ENCODE results near the gene GTPBP3. TPM values are rescaled to one million over a fixed set of nuclear protein-coding genes. Genes with fewer than 3 reads are reported as not detected.

GTPBP3 gene
- total and polyA plus RNA-seq, 12 donors: 8.0 to 12.8 (median 9.8) TPM

GRCh38 chr19:17296976-17297375 lies 40.4 kb upstream of the GTPBP3 start:
- peaks cover 0 to 14% (median 2%) of the 10 kb centered on the region in 9 donors for H3K4me1 ChIP-seq
- no peak for TF ChIP-seq CTCF (IDR thresholded peaks at IDR 0.05)
- ATAC-seq (no peak), DNase-seq (no peak)
- H3K9me3 ChIP-seq: peaks cover 0 to 10% (median 0%) of the 10 kb centered on the region in 11 donors
- H3K27me3 ChIP-seq: no peaks in the 10 kb centered on the region
- intact Hi-C loops (cut with DNase I): loop anchor here in 2 of 10 donors (10.0 kb wide), 1 partner anchor 88 kb away; no protein-coding TSS in a partner anchor
- no peak overlapping the region for H3K4me3 ChIP-seq
- peaks cover 0 to 34% (median 5%) of the 10 kb centered on the region in 9 donors for H3K36me3 ChIP-seq
- H3K27ac ChIP-seq: no peak overlapping the region
- WGBS, 2 donors: 90 to 91% methylated on average over 6 of the region's 6 CpGs

GRCh38 chr19:17300992-17301619 lies 36.2 kb upstream of the GTPBP3 start:
- Histone ChIP-seq H3K4me1 (peaks cover 4 to 39% (median 30%) of the 10 kb centered on the region in 9 donors), H3K27me3 (no peaks in the 10 kb centered on the region), H3K4me3 (no peak overlapping the region), H3K27ac (no peak overlapping the region), H3K9me3 (peaks cover 0 to 10% (median 0%) of the 10 kb centered on the region in 11 donors), H3K36me3 (peaks cover 0 to 25% (median 5%) of the 10 kb centered on the region in 9 donors)
- intact Hi-C loops (cut with DNase I): no loop called here
- no peak for DNase-seq
- ATAC-seq: no peak
- no peak for TF ChIP-seq CTCF (IDR thresholded peaks at IDR 0.05)
- WGBS, 2 donors: 94 to 95% methylated on average over 38 to 51 of the region's 51 CpGs

- 15% methylated on average over 29 of the region's 29 CpGs for WGBS, 2 donors
- peaks cover 0 to 10% (median 0%) of the 10 kb centered on the region in 11 donors for H3K9me3 ChIP-seq
- no peaks in the 10 kb centered on the region for H3K27me3 ChIP-seq
- H3K4me3 ChIP-seq: peak overlapping the region; percentile 34 to 94 (median 76)
- intact Hi-C loops (cut with DNase I): no loop called here
- peak in 1 of 8 donors; percentile 1 for ATAC-seq
- peaks cover 0 to 19% (median 5%) of the 10 kb centered on the region in 9 donors for H3K36me3 ChIP-seq
- H3K4me1 ChIP-seq: peaks cover 7 to 49% (median 44%) of the 10 kb centered on the region in 9 donors
- peak overlapping the region in 9 of 10 donors; percentile 46 to 98 (median 89) for H3K27ac ChIP-seq
- no peak for TF ChIP-seq CTCF (IDR thresholded peaks at IDR 0.05)
- DNase-seq: no peak
Measured at GRCh38 chr19:17302391-17303166, 34.8 kb upstream of the GTPBP3 start.

GRCh38 chr19:17303167-17303939 lies 34.0 kb upstream of the GTPBP3 start, which contains the start of gene ABHD8:
Gene ABHD8, minus strand, starts transcription at chr19:17303425. Its CDS starts 1,809 bp downstream, at chr19:17301616.
- peak within 1 kb of the TSS in 9 of 10 donors; percentile 46 to 98 (median 92) for H3K27ac ChIP-seq
- H3K36me3 ChIP-seq: peaks cover 0 to 15% (median 1%) of the 10 kb centered on the region in 9 donors
- intact Hi-C loops (cut with DNase I): no loop called here
- H3K9me3 ChIP-seq: peaks cover 0 to 2% (median 0%) of the 10 kb centered on the region in 11 donors
- H3K4me3 ChIP-seq: peak within 1 kb of the TSS; percentile 34 to 94 (median 76)
- peak; percentile 96 to 98 for DNase-seq
- 2% methylated on average over 52 of the region's 52 CpGs for WGBS, 2 donors
- H3K4me1 ChIP-seq: peaks cover 7 to 49% (median 45%) of the 10 kb centered on the region in 9 donors
- TF ChIP-seq CTCF (IDR thresholded peaks at IDR 0.05): peak; percentile 59 to 84 (median 66)
- H3K27me3 ChIP-seq: no peaks in the 10 kb centered on the region
- peak; percentile 81 to 90 (median 86) for ATAC-seq
